ENCODE results near the gene BRCA2. TPM values are rescaled to one million over a fixed set of nuclear protein-coding genes. Genes with fewer than 3 reads are reported as not detected.

The BRCA2 gene
- total and polyA plus RNA-seq, 9 of the 15 experiments (the other 6 are each of a cell fraction or from before 2014, with no cell fraction given) = 4.1 to 17.3 (median 5.8) TPM

DNA sequence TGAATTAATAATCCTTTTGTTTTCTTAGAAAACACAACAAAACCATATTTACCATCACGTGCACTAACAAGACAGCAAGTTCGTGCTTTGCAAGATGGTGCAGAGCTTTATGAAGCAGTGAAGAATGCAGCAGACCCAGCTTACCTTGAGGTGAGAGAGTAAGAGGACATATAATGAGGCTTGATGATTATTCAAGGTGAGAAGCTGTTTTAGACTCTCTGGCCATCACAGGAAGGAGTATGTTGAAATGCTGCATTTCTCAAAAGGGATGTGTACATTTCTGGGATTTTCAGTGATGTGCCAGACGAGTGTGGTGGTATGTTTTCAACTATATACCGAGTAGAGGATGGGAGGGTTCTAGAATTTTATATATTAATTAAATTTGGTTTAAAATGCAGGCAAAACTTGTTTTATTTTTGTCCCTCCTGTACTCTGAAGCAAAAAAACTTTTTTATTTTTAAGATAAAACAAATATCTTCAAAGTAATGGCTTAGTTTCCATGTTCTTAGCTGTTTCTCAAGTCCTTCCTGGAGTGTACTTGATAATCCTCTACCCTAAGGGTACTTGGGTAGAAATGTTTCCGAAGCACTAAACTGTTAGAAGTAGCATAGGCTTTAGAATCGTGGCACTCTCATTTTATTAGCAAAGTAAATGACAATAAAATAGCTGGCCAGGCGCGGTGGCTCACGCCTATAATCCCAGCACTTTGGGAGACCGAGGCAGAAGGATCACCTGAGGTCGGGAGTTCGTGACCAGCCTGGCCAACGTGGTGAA is 61.5 kb downstream of the BRCA2 start:
- ATAC-seq = no peak
- in situ Hi-C loops (cut with MboI) = no loop called here
- TF ChIP-seq CHAMP1 (IDR thresholded peaks at IDR 0.05) (no peak), REST (IDR thresholded peaks at IDR 0.05; ENCODE audit: borderline replicate concordance) (no peak), REST (CRISPR knock-in tag; IDR thresholded peaks at IDR 0.05; ENCODE audit: low read depth) (no peak), CTCFL (IDR thresholded peaks at IDR 0.05; ENCODE audit: borderline replicate concordance, insufficient read depth, low read depth, low read length, poor library complexity, severe bottlenecking) (no peak), EP400 (IDR thresholded peaks at IDR 0.05) (no peak), ZNF124 (CRISPR knock-in tag; IDR thresholded peaks at IDR 0.05) (no peak)
- TF ChIP-seq, protein P1, sequence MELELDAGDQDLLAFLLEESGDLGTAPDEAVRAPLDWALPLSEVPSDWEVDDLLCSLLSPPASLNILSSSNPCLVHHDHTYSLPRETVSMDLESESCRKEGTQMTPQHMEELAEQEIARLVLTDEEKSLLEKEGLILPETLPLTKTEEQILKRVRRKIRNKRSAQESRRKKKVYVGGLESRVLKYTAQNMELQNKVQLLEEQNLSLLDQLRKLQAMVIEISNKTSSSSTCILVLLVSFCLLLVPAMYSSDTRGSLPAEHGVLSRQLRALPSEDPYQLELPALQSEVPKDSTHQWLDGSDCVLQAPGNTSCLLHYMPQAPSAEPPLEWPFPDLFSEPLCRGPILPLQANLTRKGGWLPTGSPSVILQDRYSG (tag; conservative IDR thresholded peaks at IDR 0.05; ENCODE audit: low read depth) = no peak

More for the DNA sequence above, 61.5 kb downstream of the BRCA2 start:
- Histone ChIP-seq H3K4me1 (replicated peaks in 1 of 2; ENCODE audit: control insufficient read depth in 2 of 2, insufficient read depth in 2 of 2, low read length in 2 of 2) (no peaks in the 10 kb centered on the region), H3K36me3 (ENCODE audit: control insufficient read depth, insufficient read depth, low read length) (peaks cover 34% of the 10 kb centered on the region; the same call in 2 of the 3 replicates), H3K27ac (ENCODE audit: extremely low read depth, low read depth, low read length) (no peak overlapping the region), H3K27me3 (ENCODE audit: control insufficient read depth in 2 of 2, insufficient read depth in 2 of 2, low read length in 2 of 2) (no peaks in the 10 kb centered on the region), H3K4me2 (ENCODE audit: insufficient read depth, low read length) (no peak overlapping the region), H4K20me1 (replicated peaks; ENCODE audit: control insufficient read depth, insufficient read depth, low read length) (no peaks in the 10 kb centered on the region), H3K9ac (ENCODE audit: insufficient read depth in 1 of 2, low read depth in 2 of 2, low read length in 2 of 2) (no peak overlapping the region), H3K9me1 (ENCODE audit: control insufficient read depth, insufficient read depth, low read length) (no peaks in the 10 kb centered on the region), H3K9me3 (replicated peaks; ENCODE audit: control insufficient read depth, insufficient read depth, low read depth, low read length) (no peaks in the 10 kb centered on the region), H2AFZ (ENCODE audit: low read depth, low read length) (no peak overlapping the region), H3K79me2 (ENCODE audit: control insufficient read depth, insufficient read depth, low read length) (no peaks in the 10 kb centered on the region), H3K4me3 (no peak overlapping the region)
- WGBS (ENCODE audit: insufficient coverage, low coverage, missing lambda C conversion rate) = 91% methylated on average over 13 of the region's 13 CpGs
- CTCF ChIA-PET (ENCODE audit: low intra/inter-chr PET ratio) = no interaction called here
- intact Hi-C loops (cut with micrococcal nuclease) = no loop called here
- DNase-seq (ENCODE audit: extremely low read depth in 1 of 4, low spot score in 3 of 4) = no peak
- no peak for FAIRE-seq
- BruUV-seq (replicated peaks) = no TSS peak
- POLR2A ChIA-PET = no interaction called here
